Stimulated activated CD8-positive, alpha-beta memory T cell treated with anti-CD3 and anti-CD28 coated beads, Interleukin-15, amount 100 ng/mL, for 24 hours (primary cell): ENCODE measurements around the gene ENOX1.

ENCODE experiments used
- DNase-seq: peaks from one replicate; pipeline ENCODE4 v3.0.0-alpha.2; 2020; ENCODE audit warnings: low read depth

Gene ENOX1

DNA sequence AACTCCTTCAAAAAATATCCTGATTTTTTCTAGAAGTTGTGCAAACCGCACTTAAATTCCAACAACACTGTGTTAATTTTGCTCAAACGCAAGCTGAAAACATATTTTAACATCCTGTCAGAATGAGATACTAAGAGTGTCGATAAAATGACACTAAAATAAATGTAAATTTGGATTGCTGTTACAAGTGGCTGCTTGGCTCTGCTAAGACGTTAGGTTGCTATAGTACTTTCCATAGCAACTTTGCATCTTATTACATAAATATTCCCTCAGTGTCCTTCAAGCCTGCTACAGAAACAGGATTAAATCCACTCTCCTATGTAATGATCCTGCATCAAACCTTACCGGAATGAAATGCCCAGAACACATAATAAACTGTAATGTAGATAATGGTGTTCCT is 471.2 kb downstream of the ENOX1 start:
- no peak for DNase-seq

DNA sequence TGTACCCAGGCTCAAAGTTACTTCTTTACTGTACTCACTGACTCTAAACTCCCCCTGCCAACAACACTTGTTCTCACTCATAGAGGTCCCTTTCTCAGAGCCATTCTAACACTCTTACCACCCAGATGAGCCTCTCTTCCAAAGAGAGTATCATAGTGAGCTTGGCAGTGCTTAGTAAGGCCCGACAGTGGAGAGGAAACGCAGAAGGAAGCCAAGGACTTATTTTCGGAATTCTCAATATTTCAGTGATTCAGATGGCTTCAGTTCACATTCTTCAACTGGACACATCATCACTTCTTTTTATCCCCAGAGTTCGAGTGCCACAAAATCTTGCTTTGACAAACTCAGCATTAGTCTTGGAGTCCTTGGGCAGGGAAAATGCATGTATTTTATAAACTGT is 477.5 kb downstream of the ENOX1 start:
- DNase-seq: no peak

DNA sequence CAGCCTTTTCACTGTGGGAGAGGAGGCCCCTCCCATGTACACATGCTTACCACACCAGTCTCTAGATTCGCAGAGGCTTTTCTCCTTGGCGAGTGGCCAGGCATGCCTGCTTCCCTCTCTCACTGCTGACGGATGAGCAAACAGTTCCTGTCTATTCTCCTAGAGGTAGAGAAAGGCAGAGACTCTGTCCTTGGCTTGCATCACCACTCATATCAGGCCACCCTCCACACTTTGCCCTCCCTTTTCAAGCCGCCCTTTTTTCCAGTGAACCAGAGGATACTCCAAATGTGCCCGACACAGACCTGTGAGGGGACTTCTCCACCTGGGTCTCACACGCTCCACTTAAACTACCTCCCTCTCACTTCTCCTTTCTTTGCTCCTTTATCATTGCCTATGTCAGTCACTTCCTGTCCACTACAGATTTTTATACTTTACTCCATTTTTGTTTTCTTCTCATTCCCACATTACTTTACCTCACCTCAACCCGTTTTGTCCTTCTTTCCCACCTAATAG is 478.8 kb downstream of the ENOX1 start:
- DNase-seq: no peak

DNA sequence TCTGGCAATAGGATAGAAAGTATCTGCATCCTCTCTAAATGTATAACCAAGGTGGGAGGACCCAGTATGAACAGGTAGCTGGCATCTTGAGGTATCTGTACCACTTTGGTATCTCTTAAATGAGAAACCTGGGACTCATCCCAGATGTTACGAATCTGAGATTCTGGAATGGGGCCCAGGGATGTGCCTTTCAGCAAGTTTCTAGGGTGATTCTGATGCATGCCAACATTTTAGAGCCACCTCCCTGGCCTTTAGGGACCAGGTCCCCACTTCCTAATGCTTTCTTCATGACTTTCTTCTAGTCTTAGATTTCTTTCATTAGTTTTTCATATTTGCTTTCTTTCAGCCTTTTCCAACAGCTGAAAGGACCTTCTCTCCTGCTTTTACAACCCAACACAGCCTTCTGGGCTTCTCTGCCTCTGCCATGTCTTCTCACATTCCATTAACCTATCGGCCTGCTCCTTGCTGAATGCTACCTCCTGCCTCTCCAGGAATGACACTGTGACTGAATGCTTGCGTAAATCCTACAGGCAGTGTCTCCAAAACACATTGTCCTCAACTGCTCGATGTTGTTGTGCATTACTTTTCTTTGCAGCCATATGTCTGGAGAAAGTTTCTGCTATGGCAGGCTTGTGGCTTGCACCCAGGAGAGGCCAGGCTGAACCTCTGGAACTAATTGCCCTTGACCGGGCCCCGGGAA is 479.4 kb downstream of the ENOX1 start:
- DNase-seq: no peak

DNA sequence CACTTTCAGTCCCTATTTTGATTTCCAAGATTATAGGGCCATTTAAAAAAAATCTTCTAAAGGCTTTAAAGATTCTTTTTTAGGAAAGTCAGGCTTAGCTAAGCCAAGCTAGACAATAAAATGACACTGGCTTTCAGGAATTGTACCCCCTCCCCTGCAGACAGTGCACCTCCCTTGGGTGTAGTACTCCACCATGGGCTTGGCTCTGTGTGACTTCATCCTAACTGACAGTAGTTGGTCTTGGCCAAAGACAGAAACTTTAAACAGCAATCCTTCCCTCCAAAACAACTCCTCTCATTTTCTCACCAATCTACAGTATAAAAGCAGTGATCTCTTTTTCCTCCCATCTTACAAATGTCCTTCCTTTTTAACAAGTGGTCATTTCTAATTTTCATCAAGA is 480.4 kb downstream of the ENOX1 start:
- DNase-seq: no peak

DNA sequence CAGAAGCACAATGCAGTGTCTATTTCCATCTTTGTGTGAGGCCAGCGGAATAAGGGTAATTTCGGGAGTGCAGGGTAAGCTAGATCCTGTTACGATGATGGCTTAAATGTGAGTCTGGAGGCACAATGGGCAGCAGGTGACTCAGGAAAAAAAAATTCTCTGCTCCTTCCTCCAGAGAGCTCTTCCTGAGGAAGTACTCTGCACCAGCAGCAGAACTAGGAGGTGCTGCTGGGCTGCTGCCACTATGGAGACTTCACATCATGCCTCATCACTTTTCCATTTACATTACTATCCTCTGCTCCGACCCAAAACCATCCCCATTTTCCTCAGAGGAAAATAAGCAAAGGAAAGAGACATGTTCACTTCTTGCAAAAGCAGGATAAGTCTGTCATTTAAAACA is 481.4 kb downstream of the ENOX1 start:
- no peak for DNase-seq

DNA sequence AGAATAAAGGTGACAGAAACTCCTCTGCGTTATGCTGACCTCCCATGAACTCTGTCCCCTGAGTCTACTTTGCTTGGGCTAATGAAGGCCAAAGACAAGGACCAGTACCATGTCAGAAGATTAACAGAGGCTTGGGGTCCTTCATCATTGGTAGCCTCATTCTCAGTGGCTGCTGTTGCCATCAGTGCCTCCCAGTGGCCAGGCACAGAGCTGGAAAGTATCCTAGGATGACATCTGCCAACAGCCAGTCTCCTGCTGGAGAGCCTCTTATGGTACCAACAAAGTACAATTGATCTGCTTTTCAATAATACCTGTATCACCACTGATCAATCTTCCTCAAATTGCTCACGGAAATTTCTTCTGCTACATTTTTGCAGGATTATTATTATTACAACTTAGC is 481.8 kb downstream of the ENOX1 start:
- no peak for DNase-seq

DNA sequence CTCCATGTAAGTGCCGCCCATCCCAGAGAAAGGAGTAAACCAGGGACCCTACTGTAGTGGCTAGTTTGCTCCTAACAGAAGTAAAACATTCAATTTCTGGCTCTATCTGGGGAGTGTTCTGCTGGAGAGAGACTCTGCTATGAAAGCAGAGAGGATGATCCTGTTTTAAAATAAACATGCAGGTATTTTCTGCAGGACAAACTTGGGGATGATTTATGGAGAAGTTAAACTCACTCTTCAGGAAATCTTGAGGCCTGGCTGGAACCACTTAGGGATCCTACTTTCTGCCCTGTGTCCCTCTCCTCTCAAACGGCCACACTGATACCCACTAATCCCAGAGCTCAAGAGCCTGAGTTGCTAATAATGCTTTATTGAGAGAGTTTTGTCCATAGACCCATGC is 482.3 kb downstream of the ENOX1 start:
- no peak for DNase-seq

DNA sequence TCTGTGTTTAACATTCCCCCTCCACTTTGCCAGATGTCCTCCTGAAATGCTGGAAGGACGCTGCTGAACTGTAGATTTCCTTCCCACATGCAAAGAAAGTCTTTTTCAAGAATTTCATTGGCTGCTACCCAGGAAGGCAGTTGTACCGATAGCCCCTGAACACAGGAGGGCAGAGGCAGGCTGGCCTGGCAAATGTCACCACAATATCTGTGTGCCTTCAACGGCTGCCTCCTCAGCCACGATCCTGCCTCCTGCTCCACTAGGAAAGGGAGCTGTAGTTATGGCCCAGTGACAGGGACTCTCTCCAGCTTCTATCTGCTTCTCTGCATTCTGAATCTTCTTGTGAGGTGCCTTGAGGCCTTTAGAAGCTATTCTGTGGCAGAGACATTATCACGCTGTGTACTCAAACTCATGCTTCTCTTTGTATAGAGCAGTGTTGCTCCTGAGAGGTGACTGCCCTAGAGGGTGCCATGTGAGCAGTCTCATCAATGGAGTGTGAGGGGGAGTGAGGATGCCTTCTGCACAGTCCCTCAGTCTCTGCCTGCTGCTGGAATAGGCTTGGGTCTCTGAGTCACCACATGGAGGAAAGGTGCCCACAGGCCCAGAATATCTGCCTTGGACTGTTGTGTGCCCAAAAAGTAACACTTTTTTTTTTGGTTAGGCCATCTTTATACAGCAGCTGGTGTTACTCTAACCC is 483.6 kb downstream of the ENOX1 start:
- DNase-seq: no peak

DNA sequence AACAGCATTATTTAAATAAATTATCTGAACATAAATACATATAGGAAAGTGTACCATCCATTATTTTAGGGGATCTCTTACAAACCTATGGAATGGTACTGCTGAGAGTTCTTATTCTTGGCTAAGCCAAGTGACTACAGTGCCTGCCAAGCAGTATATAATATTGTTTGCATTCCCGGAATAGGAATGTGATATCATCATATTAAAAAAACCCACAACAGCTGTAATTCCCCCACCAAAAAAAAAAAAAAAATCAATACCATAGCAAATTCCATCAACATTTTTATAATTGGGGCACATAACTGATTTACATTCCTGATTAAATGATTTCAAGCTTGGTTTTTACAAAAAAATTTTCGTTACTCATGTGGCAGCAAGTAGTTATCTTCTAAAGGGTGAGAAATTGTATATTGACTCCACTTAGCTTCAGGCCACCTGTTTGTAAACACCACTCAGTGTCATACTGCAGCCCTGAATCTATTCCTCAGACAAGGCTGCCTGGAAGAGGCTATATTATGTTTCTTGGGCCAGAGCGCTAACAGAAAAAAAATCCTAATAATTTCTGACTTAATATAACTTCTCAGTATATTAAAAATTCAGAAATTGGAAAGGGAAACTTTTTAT is 485.3 kb downstream of the ENOX1 start:
- DNase-seq: no peak

DNA sequence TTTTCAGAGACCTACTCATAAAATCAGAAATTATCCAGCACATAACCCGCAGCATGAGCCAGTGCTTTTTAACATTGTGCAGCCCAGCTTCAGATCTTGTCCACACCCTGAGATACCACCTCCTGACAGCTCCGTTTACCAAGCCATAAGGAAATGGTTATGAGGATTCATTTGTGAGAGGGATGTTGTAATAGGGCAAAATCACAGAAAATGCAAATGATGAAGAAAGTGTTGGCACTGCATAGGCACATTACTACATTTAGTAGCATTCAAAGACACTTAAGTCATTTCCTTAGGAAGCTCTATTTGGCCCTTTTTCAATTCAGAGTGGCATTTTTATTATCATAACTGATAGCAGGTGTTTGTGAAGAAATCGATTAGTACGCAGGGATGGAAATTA is 485.9 kb downstream of the ENOX1 start:
- no peak for DNase-seq

DNA sequence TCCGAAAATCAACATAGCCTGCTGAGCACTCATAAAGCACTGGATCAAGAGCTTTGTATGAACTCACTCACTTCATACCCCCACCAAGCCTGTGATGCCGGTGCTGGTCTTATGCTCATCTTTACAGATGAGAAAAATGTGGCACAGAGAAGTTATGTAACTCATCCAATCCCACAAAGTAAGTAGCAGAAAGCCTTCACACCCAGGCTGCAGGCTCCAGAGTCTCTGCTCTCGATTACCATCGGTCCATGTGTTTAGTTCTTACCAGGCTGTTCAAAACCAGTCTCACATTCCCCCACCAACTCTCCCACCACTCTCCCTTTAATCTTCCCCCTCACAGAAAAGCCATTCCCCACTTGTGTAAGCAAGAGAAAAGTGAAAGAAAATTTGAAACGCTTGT is 487.4 kb downstream of the ENOX1 start:
- DNase-seq: no peak

DNA sequence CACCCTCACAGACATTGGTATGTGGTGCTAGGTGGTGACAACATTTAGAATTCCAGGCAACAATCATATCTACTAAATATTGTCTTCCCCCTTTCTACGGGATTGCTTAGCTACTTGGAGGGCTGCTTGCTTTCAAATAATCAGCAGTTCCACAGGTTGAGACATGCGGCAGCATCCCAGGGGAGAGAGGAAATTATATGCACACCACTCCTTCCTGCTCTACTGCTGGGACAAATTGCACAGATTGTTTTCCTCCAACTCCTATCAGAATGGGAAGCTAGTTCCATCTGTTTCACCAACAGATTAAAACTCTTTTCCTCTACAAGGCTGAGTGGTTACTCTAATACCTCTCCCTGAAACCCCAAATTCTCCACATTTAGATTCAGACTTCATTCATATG is 488.0 kb downstream of the ENOX1 start:
- DNase-seq: no peak

DNA sequence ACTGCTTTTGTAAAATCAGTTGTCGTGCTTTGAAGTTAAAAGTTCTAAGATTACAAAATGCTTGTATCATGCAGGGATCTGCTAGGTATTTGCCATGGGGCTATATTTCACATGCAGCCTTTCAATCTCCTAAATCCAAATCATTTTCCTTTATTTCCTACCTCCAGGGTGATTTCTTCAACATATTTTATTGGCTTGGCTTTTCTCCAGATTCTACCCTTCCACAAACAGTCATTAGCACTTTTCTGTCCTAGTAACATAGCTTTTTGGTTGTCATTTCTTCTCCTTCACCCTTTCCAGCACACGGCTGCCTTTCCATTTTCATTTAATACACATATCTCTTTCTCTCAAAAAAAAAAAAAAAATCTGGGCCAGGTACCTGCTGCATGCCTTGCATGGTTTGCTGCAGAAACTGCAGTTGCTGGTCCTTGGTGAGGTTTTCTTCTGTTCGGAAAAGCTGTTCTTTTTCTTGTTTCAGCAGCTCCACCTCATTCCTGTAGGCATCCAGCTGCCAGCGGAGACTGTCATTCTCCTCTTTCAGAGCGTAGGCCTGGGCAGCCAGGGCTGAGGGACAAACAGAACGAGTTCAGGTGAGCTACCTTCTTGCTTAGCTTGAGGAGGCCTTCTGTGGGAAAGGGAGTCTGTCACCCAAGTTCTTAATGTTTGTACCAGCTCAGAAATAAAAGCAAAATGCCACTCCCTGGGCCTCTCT is 488.6 kb downstream of the ENOX1 start:
- DNase-seq: no peak

DNA sequence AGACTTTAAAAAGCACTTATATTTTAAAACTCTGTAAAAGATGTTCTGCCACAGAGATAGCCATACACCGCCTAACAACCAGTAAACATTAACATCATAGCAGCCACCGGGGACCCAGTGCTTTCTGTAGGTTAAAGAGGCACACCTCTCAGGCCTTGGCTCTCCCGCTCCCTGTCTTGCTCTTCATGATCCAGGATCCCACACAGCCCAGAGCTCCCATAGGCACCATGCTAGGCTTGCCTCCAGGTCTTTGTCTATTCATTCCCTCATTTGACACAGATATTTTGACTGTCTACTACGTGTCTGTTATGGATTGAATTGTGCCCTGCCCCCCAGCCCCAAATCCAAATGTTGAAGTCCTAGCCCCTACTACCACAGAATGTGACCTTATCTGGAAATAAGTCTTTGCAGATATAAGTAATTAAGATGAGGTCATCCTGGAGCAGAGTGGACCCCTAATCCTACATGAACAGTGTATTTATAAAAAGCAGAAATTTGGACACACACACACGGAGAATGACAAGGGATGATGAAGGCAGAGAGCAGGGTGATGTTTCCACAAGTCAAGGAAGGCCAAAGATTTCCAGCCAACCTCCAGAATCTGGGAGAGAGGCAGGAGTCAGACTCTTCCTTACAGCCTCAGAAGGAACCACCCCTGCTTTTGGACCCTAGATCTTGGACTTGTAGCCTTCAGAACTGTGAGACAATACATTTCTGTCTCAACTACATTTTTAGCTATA is 490.8 kb downstream of the ENOX1 start:
- no peak for DNase-seq

DNA sequence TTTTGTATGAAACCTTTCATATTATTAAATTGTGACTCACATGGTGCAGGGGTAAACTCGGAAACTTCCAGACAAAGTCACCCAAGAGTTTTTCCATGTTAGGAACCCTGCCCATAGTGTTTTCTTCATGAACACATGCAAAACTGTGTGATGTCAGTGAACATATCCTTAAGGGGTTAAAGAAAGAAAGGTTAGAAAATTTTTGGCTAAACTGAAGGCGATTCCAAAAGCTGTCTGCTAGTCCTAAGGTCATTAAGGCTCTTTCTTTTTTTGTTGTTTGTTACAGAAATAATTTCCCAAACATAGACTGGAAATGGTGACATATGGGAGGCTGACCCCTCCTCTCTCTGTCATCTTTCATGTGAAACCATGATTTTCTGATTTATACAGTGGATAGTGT is 491.5 kb downstream of the ENOX1 start:
- DNase-seq: no peak

DNA sequence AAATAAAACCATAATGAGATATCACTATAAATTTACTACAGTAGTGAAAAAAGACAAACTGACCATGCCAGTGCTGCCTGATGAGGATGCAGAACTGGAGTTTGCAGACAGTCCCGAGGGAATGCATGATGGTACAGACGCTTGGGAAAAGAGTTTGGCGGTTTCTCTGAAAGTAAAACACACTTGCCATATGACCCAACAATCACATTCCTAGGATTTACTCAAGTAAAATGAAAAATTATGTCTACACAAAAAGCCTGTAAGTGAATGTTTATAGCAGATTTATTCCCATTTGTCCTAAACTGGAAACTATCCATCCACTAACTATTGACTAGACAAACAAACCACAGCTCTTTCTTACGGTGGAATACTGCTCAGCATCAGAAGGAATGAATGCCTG is 492.4 kb downstream of the ENOX1 start:
- DNase-seq: no peak

DNA sequence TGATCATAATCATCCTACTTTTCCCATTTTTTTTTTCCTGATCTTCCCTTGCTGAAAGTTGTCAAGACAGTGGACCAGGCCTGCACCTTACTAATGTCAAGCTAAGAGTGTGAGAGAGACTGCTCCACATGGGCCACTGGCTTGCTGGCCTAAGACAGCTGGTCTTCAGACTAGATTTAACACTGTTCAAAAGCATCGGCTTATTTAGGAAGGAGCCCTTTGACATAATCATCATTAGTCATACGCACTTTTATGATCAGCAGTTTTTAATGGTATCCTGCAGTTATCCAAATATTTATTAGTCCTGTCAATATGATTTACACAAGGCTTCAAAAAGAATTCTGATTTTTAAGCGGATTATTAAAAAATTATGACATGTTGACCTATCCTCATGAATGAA is 492.8 kb downstream of the ENOX1 start:
- no peak for DNase-seq

DNA sequence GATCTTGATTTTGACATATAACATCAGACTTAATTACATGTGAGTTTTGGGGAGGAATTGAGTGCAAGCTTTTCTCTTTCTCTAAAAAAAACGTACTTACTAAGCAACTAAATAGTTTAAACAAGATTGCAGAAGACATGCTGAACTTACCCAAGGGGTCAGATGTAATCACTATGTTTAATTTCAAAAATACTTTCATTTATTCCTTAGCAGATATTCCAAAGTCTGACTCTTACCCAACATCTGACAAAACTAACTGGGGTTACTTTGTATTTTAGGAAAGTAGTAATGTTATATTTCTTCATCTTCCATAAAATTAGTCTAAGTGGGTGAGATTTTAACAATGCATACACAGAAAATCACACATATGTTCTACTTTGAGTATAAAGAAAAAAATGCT is 493.2 kb downstream of the ENOX1 start:
- no peak for DNase-seq

DNA sequence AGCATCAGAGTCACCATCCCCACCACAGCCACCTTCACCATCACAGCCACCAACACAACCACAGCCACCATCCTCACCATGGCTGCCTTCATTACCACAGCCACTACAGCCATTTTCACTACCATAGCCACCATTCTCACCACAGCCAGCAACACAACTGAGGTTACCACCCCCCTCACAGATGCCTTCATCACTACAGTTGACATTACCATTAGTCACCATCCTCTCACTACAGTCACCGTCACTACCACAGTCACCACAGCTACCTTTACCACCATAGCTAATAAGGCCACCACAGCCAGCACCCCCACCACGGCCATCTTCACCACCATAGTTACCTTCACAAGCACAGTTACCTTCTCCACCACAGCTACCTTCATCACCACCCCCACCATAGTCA is 493.8 kb downstream of the ENOX1 start:
- DNase-seq: no peak

DNA sequence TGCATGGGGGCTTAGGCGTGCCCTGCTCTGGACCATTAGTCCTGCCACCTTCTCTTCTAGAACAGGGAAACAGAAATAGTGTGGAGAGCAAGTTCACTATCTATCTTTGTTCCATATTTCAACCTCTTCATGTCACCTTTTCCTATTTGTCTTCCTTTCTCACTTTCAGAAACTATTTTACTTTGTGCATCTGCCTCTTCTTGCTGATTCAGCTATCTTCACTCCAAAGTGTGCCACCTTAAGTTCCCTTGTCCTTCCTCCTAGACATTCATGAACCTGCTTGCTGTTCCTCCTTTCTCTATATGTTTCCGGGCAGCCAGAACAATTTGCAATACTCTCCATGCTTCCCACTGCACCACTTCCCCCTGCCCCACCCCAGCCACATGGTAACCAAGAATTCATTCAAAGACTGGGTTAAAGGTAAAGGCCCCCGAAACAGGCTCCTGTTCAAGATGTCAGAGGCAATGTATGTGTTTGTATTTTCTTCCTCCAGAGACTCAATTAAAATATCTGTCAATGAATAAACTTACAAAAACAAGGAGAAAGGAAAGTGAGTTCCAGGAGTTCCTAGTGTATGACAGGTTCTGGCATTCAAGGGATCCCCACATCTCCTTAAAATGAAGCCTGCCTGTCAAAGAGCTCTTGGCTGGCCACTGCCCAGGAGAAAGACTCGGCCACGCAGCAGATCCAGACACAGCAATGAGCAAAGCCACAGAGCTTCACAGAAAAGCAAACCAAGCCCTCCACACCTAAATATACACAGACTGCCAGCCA is 495.3 kb downstream of the ENOX1 start:
- no peak for DNase-seq
